ENCODE data around the gene PUM1.

Gene PUM1

GRCh38 chr1:30893776-30894507 is 171.6 kb downstream of the PUM1 start:
- no peak overlapping the region for H3K27ac ChIP-seq
- no peak for DNase-seq
- in situ Hi-C loops (cut with HindIII; ENCODE audit: low pct_ligation_motif_present, low sequenced_read_pairs) = no loop called here
- no peaks in the 10 kb centered on the region for H3K36me3 ChIP-seq (replicated peaks)
- no peak overlapping the region for H3K4me3 ChIP-seq (ENCODE audit: low read depth, low read length)
- H3K27me3 ChIP-seq (replicated peaks) = no peaks in the 10 kb centered on the region
- no peak for TF ChIP-seq CTCF (IDR thresholded peaks at IDR 0.05; ENCODE audit: low read depth, low read length, missing control alignments)

GRCh38 chr1:30892671-30893073 is 172.8 kb downstream of the PUM1 start:
- in situ Hi-C loops (cut with HindIII; ENCODE audit: low pct_ligation_motif_present, low sequenced_read_pairs) = no loop called here
- TF ChIP-seq CTCF (IDR thresholded peaks at IDR 0.05; ENCODE audit: low read depth, low read length, missing control alignments) = no peak
- Histone ChIP-seq H3K36me3 (replicated peaks) (no peaks in the 10 kb centered on the region), H3K27me3 (replicated peaks) (no peaks in the 10 kb centered on the region), H3K27ac (no peak overlapping the region), H3K4me3 (ENCODE audit: low read depth, low read length) (no peak overlapping the region)
- DNase-seq = no peak

- H3K27me3 ChIP-seq (replicated peaks) = no peaks in the 10 kb centered on the region
- H3K27ac ChIP-seq = no peak overlapping the region
- H3K36me3 ChIP-seq (replicated peaks) = no peaks in the 10 kb centered on the region
- in situ Hi-C loops (cut with HindIII; ENCODE audit: low pct_ligation_motif_present, low sequenced_read_pairs) = no loop called here
- no peak for TF ChIP-seq CTCF (IDR thresholded peaks at IDR 0.05; ENCODE audit: low read depth, low read length, missing control alignments)
- DNase-seq = no peak
- H3K4me3 ChIP-seq (ENCODE audit: low read depth, low read length) = no peak overlapping the region
These were observed 174.3 kb downstream of the PUM1 start for GRCh38 chr1:30891227-30891552.

- no peak for TF ChIP-seq CTCF (IDR thresholded peaks at IDR 0.05; ENCODE audit: low read depth, low read length, missing control alignments)
- DNase-seq = no peak
- in situ Hi-C loops (cut with HindIII; ENCODE audit: low pct_ligation_motif_present, low sequenced_read_pairs) = no loop called here
- Histone ChIP-seq H3K27ac (no peak overlapping the region), H3K4me3 (ENCODE audit: low read depth, low read length) (no peak overlapping the region), H3K36me3 (replicated peaks) (no peaks in the 10 kb centered on the region), H3K27me3 (replicated peaks) (no peaks in the 10 kb centered on the region)
These were observed 174.9 kb downstream of the PUM1 start for GRCh38 chr1:30890502-30891226.

- no peak for TF ChIP-seq CTCF (IDR thresholded peaks at IDR 0.05; ENCODE audit: low read depth, low read length, missing control alignments)
- in situ Hi-C loops (cut with HindIII; ENCODE audit: low pct_ligation_motif_present, low sequenced_read_pairs) = no loop called here
- Histone ChIP-seq H3K36me3 (replicated peaks) (no peaks in the 10 kb centered on the region), H3K4me3 (ENCODE audit: low read depth, low read length) (no peak overlapping the region), H3K27ac (no peak overlapping the region), H3K27me3 (replicated peaks) (no peaks in the 10 kb centered on the region)
- no peak for DNase-seq
These were observed 176.0 kb downstream of the PUM1 start for GRCh38 chr1:30889511-30889910.

Data from brain microvascular endothelial cell (primary cell).